Measurements from ENCODE around the gene AVEN. TPM values are rescaled to one million over a fixed set of nuclear protein-coding genes. Genes with fewer than 3 reads are reported as not detected.

The AVEN gene
- total RNA-seq, 4 donors from 2014 or later, result 7.7 to 12.9 (median 10.1) TPM

- no peak for DNase-seq
- no peaks in the 10 kb centered on the region for H3K36me3 ChIP-seq
- intact Hi-C loops (cut with DNase I), result no loop called here
- no peak for TF ChIP-seq CTCF (IDR thresholded peaks at IDR 0.05)
- no peak for TF ChIP-seq POLR2A (IDR thresholded peaks at IDR 0.05)
- no peak overlapping the region for H3K27ac ChIP-seq
- H3K9me3 ChIP-seq, result no peaks in the 10 kb centered on the region
- H3K4me1 ChIP-seq, result no peaks in the 10 kb centered on the region
- H3K4me3 ChIP-seq (replicated peaks in 1 of 3), result no peak overlapping the region
- 91 to 92% methylated on average over 6 of the region's 6 CpGs for WGBS, 2 donors
- no peaks in the 10 kb centered on the region for H3K27me3 ChIP-seq
These were observed 192.1 kb downstream of the AVEN start for GRCh38 chr15:33846862-33847261.

GRCh38 chr15:33846142-33846541 is 192.9 kb downstream of the AVEN start:
- no peaks in the 10 kb centered on the region for H3K4me1 ChIP-seq
- no peaks in the 10 kb centered on the region for H3K36me3 ChIP-seq
- TF ChIP-seq POLR2A (IDR thresholded peaks at IDR 0.05), result no peak
- no peak for TF ChIP-seq CTCF (IDR thresholded peaks at IDR 0.05)
- intact Hi-C loops (cut with DNase I), result no loop called here
- 93 to 95% methylated on average over 2 of the region's 2 CpGs for WGBS, 2 donors
- no peak overlapping the region for H3K27ac ChIP-seq
- H3K4me3 ChIP-seq (replicated peaks in 1 of 3), result no peak overlapping the region
- no peaks in the 10 kb centered on the region for H3K9me3 ChIP-seq
- no peaks in the 10 kb centered on the region for H3K27me3 ChIP-seq
- DNase-seq, result no peak

GRCh38 chr15:33844597-33844996 is 194.4 kb downstream of the AVEN start:
- H3K27ac ChIP-seq, result no peak overlapping the region
- intact Hi-C loops (cut with DNase I), result no loop called here
- no peaks in the 10 kb centered on the region for H3K27me3 ChIP-seq
- no peaks in the 10 kb centered on the region for H3K9me3 ChIP-seq
- peaks cover 0 to 4% of the 10 kb centered on the region in 2 donors for H3K4me1 ChIP-seq
- WGBS, 2 donors, result 93 to 95% methylated on average over 4 of the region's 4 CpGs
- DNase-seq, result no peak
- H3K36me3 ChIP-seq, result no peaks in the 10 kb centered on the region
- TF ChIP-seq CTCF (IDR thresholded peaks at IDR 0.05), result no peak
- no peak for TF ChIP-seq POLR2A (IDR thresholded peaks at IDR 0.05)
- H3K4me3 ChIP-seq (replicated peaks in 1 of 3), result no peak overlapping the region

- peaks cover 0 to 4% of the 10 kb centered on the region in 2 donors for H3K4me1 ChIP-seq
- intact Hi-C loops (cut with DNase I), result no loop called here
- H3K36me3 ChIP-seq, result no peaks in the 10 kb centered on the region
- H3K27me3 ChIP-seq, result no peaks in the 10 kb centered on the region
- H3K4me3 ChIP-seq (replicated peaks in 1 of 3), result no peak overlapping the region
- no peaks in the 10 kb centered on the region for H3K9me3 ChIP-seq
- TF ChIP-seq POLR2A (IDR thresholded peaks at IDR 0.05), result no peak
- TF ChIP-seq CTCF (IDR thresholded peaks at IDR 0.05), result no peak
- WGBS, 2 donors, result 89 to 91% methylated on average over 4 of the region's 4 CpGs
- no peak overlapping the region for H3K27ac ChIP-seq
- DNase-seq, result no peak
These were observed 194.8 kb downstream of the AVEN start for GRCh38 chr15:33844186-33844585.

- Histone ChIP-seq H3K4me1 (peaks cover 0 to 4% of the 10 kb centered on the region in 2 donors), H3K36me3 (no peaks in the 10 kb centered on the region), H3K27ac (no peak overlapping the region), H3K27me3 (no peaks in the 10 kb centered on the region), H3K4me3 (replicated peaks in 1 of 3) (no peak overlapping the region), H3K9me3 (no peaks in the 10 kb centered on the region)
- TF ChIP-seq POLR2A (IDR thresholded peaks at IDR 0.05) (no peak), CTCF (IDR thresholded peaks at IDR 0.05) (no peak)
- 44 to 52% methylated on average over 3 of the region's 3 CpGs for WGBS, 2 donors
- intact Hi-C loops (cut with DNase I), result no loop called here
- DNase-seq, result no peak
These were observed 198.4 kb downstream of the AVEN start for GRCh38 chr15:33840615-33841014.

Data from thyroid gland (tissue), 4 donors.